RKO (cell line): ENCODE results near the gene ID4.
A peak's percentile ranks its signal among the peaks of the same experiment; 100 is the strongest.
"Not testable (repeated sequence)": the region's sequence is repeated elsewhere in the genome, so short reads cannot be mapped to it uniquely, and the experiment has no call there.

Experiments
- DNase-seq: peaks from one replicate; pipeline ENCODE4 v3.0.0-alpha.2; 2016; ENCODE audit warnings: low spot score

The ID4 gene

GRCh38 chr6:19833947-19834346 is 3.2 kb upstream of the ID4 start:
- no peak for DNase-seq

- DNase-seq: no peak
Observed at GRCh38 chr6:19834858-19835257, 2.3 kb upstream of the ID4 start.

GRCh38 chr6:19835605-19836004 is 1.6 kb upstream of the ID4 start:
- no peak for DNase-seq

GRCh38 chr6:19837511-19838441 is 606 bp downstream of the ID4 start:
- no peak for DNase-seq

DNA sequence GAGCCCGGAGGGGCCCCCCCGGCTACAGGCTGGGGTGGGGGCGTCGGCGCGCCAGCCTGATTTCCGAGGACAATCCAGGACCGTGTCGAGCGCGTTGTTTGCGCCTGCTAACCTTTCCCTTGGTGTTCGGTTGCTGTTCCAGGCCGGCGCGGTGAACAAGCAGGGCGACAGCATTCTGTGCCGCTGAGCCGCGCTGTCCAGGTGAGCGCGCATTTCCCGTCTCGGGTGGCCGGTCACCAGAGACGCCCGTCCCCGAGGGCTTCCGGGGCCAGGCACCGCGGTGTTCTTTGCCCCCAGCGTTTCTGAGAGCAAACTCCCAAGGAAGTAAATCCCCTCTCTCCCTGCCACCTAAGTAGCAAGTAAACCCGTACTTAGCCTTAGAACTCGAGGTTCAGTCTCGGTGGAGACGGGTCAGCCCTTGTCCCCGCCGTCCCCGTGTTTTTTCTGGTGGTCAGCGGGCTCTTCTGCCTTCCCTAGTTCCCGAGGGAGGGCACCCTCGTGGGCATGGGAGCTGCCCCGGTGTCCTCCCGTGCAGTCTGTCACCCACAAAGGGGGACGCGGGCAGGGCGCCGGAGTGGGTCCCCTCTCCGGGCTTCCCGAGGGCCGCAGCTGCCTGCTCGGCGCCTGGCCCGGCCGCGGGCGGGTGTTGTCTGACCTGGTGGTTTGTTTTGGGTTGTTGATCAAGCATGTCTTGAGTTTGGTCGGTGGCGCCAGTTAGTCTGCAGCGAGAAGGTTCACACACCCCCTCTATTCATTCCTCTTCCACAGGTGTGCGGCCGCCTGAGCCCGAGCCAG is 1.5 kb downstream of the ID4 start:
- DNase-seq: no peak

- no peak for DNase-seq
Observed at GRCh38 chr6:19839237-19839546, 2.0 kb downstream of the ID4 start.

DNA sequence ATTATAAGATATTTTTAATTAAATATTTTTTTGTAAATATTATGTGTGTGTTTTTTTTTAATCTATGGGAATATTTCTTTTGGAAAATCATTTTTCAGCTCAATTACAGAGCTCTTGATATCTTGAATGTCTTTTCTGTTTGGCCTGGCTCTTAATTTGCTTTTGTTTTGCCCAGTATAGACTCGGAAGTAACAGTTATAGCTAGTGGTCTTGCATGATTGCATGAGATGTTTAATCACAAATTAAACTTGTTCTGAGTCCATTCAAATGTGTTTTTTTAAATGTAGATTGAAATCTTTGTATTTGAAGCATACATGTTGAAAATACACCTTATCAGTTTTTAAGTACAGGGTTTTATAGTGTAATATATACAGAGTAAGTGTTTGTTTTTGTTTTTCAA is 2.6 kb downstream of the ID4 start:
- DNase-seq: no peak

- no peak for DNase-seq
Observed at GRCh38 chr6:19841181-19841580, 4.0 kb downstream of the ID4 start.

DNA sequence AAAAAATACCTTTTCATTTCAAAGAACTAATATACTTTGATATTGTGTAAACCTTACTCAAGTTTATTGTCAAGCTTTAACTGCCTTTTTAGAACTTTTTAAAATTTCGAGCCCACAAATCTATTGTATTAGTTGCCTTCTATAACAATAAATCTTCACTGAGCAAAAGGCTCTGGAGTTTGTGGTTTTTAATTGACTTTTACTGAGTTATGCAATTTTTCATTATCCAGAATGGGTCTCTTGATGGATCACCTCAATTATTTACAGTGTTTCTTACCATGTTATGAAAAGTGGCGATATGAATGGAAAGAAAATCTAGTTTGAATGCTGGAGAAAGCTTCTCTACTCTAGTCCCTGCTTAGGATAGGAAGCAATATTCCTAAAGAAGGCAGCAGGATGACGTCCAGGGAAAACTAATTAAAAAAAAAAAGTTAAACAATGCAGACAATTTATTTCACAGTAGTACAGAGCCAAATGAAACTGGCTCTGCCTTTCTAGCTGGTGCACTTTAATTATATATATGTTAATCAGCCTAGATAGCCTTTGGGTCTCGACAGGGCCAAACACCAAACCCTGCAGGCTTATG is 5.0 kb downstream of the ID4 start:
- no peak for DNase-seq

GRCh38 chr6:19844689-19845088 is 7.5 kb downstream of the ID4 start:
- no peak for DNase-seq

GRCh38 chr6:19845266-19846041 is 8.3 kb downstream of the ID4 start:
- peak; percentile 3 for DNase-seq

DNA sequence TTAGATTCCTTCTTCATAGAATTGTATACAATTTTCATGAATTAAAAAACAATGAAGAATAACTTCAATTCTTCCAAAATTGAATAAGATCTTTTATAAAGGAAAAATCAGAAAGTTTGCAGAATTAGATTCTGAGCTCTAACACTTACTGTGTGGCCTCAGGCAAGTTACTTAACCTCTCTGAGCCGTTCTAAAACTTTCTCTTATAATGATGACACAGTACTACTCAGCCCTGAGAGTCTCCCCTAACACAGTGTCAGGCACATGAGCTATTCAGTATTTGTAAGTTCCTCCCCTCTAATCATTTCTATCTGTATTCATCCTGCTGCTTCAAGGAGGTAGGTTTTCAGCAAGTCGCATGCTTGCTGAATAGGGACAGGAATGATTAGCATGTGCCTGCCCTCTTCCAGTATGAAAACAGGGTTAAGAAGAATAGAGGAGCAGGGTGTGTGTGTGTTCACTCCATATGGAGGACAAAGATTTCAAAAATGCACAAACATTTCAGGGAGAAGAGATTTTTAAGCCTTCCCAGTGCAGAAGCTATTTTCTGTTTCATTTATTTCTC is 11.4 kb downstream of the ID4 start:
- DNase-seq: no peak

GRCh38 chr6:19849196-19849595 is 12.0 kb downstream of the ID4 start:
- no peak for DNase-seq

DNA sequence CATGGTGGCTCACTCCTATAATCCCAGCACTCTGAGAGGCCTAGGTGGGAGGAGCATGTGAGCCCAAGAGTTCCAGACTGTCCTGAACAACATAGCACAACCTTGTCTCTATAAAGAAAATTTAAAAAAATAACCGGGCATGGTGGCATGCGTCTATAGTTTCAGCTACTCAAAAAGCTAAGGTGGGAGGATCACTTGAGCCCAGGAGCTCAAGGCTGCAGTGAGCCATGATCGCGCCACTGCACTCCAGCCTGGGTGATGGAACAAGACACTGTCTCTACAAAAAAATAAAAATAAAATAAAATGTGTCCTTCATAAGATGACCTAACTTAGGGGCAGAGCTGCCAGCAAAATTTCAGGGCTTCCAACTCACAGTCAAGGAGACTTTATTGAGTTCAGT is 12.6 kb downstream of the ID4 start:
- DNase-seq: no peak

DNA sequence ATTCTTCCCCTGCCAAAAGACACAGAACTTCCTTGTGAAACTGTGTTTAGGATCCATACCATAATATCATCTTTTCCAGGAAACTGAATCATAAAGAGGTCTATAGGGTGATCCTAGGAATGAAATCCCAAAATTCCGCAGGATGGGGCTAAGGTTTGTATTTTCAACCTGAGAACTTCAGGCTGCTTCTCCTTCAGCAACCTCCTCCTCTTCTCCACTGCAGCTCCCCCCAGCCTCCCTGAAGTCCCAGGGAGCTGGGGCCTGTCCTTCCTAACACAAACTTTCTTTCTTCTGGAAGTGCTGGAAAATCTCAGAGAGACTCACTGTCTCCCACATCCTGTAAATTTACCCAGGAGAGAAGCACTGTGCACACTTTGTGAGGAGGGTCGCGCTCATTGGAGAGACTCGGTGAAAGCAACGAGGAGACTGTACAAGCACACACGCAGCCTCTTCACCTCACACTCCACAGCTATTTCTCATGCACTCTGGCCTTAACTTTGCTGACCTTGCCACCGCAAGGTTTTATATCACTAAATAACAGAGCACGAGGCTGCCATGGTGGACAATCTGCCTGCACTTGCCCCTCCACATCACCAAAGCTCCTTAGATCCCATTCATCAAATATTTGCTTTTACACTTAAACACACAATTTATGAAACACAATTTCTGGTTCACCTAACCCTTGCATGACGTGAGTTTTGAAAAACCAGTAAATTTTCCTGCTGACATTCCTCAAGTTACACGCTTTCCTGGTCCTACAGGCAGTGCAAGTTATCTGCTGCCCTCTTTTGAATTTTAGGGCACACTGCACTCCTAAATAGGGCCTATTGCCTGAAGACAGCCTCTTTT is 14.3 kb downstream of the ID4 start:
- peak; percentile 79 for DNase-seq

- no peak for DNase-seq
Observed at GRCh38 chr6:19852090-19852457, 14.9 kb downstream of the ID4 start.

- DNase-seq: no peak
Observed at GRCh38 chr6:19852927-19853326, 15.8 kb downstream of the ID4 start.

DNA sequence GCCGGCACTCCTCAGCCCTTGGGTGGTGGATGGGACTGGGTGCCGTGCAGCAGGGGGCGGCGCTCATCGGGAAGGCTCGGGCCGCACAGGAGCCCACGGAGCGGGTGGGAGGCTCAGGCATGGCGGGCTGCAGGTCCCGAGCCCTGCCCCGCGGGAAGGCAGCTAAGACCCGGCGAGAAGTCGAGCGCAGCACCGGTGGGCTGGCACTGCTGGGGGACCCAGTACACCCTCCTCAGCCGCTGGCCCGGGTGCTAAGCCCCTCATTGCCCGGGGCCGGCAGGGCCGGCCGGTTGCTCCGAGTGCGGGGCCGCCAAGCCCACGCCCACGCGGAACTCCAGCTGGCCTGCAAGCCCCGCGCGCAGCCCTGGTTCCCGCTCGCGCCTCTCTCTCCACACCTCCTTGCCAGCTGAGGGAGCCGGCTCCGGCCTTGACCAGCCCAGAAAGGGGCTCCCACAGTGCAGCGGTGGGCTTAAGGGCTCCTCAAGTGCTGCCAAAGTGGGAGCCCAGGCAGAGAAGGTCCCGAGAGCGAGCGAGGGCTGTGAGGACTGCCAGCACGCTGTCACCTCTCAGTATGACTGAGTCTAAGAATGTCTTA is 17.3 kb downstream of the ID4 start:
- not testable (repeated sequence) for DNase-seq

GRCh38 chr6:19855536-19855935 is 18.4 kb downstream of the ID4 start:
- DNase-seq: no peak

DNA sequence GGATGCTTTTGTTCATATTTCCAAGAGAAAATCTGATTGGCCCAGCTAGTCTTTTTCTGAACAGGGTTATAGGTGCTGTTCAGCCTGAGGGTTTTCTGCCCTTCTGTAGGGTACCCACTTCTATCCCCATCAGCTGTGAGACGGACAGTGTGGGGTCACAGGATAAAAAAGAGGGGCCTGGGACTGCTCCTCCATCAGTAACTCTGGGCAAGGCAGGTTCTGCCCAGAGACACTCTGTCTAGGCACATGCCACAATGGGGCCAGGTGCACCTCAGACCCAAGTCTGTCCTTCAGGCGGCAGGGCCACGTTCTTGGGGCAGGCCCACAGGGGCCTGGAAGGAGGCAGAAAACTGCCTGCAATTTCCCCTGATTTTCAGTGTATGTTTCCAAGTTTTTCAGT is 20.0 kb downstream of the ID4 start:
- no peak for DNase-seq

DNA sequence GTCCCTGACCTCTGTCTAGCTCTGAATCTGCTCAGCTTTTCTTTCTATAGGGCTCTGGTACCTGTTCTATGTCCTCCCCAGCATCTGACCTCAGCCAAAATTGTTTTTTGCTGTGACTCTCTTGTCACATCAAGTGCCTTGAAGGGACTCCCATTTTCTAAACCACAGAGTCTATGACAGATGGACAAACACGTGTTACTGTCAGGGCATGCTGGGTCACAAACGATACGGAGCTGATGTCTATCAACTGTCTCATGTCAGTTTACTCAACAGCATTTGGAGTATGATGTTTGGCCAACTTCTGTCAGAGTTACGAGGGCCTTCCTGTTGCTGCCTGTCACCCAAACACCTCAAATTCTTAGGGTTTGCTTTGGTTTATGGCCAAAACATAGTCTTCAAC is 20.5 kb downstream of the ID4 start:
- no peak for DNase-seq
